SK-N-SH (cell line): ENCODE measurements around the gene ADRA2B.

Source experiments
- CTCF ChIP-seq: fragments of 200-600 bp; sonication (generic); IDR thresholded peaks from 2 replicates; pipeline ENCODE4 v1.6.1; 2017; ENCODE audit warnings: antibody characterized with exemption, mild to moderate bottlenecking, moderate library complexity
- EP300 ChIP-seq, 2 experiments: IDR thresholded peaks; 2 replicates each; pipeline versions ENCODE4 v1.4.0 to v1.6.1; 2012; ENCODE audit warnings: borderline replicate concordance in 1 of 2, low read depth in 1 of 2, low read length in 1 of 2
- FOSL2 ChIP-seq: IDR thresholded peaks from 2 replicates; pipeline ENCODE4 v1.4.0; 2012; ENCODE audit warnings: low read depth, mild to moderate bottlenecking, moderate library complexity, borderline replicate concordance
- FOXJ3 ChIP-seq: sonication (generic); formaldehyde crosslinking; IDR thresholded peaks from 2 replicates; pipeline ENCODE4 v1.5.1; 2020; ENCODE audit warnings: mild to moderate bottlenecking, missing genetic modification reagents
- MXI1 ChIP-seq: IDR thresholded peaks from 2 replicates; pipeline ENCODE4 v1.6.1; 2012; ENCODE audit warnings: mild to moderate bottlenecking, low read depth, low read length, improper control_type of control experiment
- POLR2AphosphoS5 ChIP-seq: IDR thresholded peaks from 2 replicates; pipeline ENCODE4 v1.6.1; 2012; ENCODE audit warnings: low read depth, low read length
- REST ChIP-seq: IDR thresholded peaks from 2 replicates; pipeline ENCODE4 v1.6.1; 2012; ENCODE audit warnings: mild to moderate bottlenecking, low read depth, low read length, moderate library complexity
- TAF1 ChIP-seq: IDR thresholded peaks from 2 replicates; pipeline ENCODE4 v1.6.1; 2012; ENCODE audit warnings: low read depth, mild to moderate bottlenecking, low read length, moderate library complexity, borderline replicate concordance
- ZBTB33 ChIP-seq: IDR thresholded peaks from 2 replicates; pipeline ENCODE4 v1.4.0; 2012; ENCODE audit warnings: low read depth, borderline replicate concordance
- TF ChIP-seq, protein P1 (sequence below): fragments of 150-350 bp; IDR thresholded peaks from 2 replicates; pipeline ENCODE4 v1.6.1; 2017; ENCODE audit warnings: antibody characterized with exemption, low read length, low read depth, borderline replicate concordance

DNA sequence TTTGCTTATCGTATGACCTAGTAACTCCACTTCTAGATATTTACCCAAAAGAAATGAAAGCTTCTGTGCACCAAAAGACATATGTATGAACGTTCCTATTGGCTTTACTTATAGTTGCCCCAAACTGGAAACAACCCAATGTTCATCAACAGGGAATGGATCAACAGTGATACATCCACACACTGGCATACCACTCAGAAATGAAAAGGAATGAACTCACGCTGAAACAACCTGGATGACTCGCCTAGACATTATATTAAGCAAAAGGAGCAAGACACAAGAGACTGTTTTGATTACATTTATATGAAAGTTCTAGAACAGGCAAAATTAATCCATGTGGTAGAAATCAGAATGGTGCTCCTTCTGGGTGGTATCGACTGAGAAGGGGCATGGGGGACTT, 18.9 kb downstream of the ADRA2B start:
- TF ChIP-seq ZBTB33 = no peak
- no peak for TF ChIP-seq CTCF
- no peak for TF ChIP-seq FOXJ3
- no peak for TF ChIP-seq POLR2AphosphoS5
- TF ChIP-seq, protein P1, sequence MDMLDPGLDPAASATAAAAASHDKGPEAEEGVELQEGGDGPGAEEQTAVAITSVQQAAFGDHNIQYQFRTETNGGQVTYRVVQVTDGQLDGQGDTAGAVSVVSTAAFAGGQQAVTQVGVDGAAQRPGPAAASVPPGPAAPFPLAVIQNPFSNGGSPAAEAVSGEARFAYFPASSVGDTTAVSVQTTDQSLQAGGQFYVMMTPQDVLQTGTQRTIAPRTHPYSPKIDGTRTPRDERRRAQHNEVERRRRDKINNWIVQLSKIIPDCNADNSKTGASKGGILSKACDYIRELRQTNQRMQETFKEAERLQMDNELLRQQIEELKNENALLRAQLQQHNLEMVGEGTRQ = no peak
- no peak for TF ChIP-seq REST
- no peak for TF ChIP-seq EP300 (IDR thresholded peaks at IDR 0.05; ENCODE audit: borderline replicate concordance in 1 of 2, low read depth in 1 of 2, low read length in 1 of 2)
- TF ChIP-seq MXI1 = no peak
- no peak for TF ChIP-seq FOSL2
- TF ChIP-seq TAF1 = no peak
